Jurkat, Clone E6-1 (cell line): ENCODE results near the gene SIAH2. TPM values are rescaled to one million over a fixed set of nuclear protein-coding genes. Genes with fewer than 3 reads are reported as not detected.
A peak's percentile ranks its signal among the peaks of the same experiment; 100 is the strongest.
"Not testable (repeated sequence)": the region's sequence is repeated elsewhere in the genome, so short reads cannot be mapped to it uniquely, and the experiment has no call there.

ENCODE experiments used
- DNase-seq: peaks from one replicate; pipeline ENCODE4 v3.0.0-alpha.2; 2011; ENCODE audit warnings: low read depth, low spot score
- H3K4me3 ChIP-seq: 2 replicates; pipeline ENCODE4 v1.5.1; 2011; ENCODE audit warnings: mild to moderate bottlenecking, low read length, control low read depth, moderate library complexity
- polyA plus RNA-seq: library from polyadenylated mRNA; unstranded; fragments of >200 nt; gene quantifications from one replicate; pipeline ENCODE4 v1.2.1, GENCODE V29; 2012; ENCODE audit warnings: missing spikeins; ENCODE audit not compliant: insufficient read length, insufficient read depth

SIAH2 gene, protein sequence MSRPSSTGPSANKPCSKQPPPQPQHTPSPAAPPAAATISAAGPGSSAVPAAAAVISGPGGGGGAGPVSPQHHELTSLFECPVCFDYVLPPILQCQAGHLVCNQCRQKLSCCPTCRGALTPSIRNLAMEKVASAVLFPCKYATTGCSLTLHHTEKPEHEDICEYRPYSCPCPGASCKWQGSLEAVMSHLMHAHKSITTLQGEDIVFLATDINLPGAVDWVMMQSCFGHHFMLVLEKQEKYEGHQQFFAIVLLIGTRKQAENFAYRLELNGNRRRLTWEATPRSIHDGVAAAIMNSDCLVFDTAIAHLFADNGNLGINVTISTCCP
- polyA plus RNA-seq, result 29.7 TPM

DNA sequence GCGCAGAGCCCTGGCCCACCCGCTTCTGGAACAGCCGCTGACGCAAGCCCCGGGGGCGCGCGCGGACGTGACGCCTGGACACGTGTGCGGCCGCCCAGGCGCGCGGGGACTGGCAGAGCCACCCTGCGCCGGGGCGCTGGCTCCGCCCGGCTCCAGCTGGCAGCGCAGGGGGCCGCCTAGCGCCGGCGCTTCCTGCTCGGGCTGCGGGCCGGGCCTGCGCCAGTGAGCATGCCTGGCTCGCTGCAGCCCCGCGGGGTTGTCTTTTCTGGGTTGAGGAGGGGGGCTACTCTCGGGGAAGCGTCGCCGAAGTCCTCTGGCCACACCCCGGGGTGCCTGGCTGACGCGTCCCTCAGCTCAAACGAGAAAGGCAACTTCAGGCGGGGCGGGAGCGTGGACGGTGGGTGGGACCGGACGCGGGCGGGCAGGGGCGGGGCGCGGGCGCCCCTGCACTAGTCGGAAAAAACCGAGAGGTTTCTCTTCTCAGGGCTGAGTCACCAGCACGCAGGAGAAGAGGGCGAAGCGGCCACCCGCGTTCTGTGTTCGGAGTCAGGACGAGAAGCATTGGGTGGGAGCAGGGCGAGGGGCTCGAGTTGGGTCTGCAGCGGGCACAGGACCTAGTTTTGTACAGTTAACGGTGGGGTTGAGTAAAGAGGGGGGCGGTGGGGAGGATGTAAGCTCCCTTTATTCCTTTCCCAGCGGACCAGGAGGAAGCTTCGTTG lies at the start of gene SIAH2:
Gene SIAH2, minus strand, starts transcription at position 48 of the 719 bp plus-strand sequence. CDS start 320 bp downstream, outside the sequence.
- peak; percentile 91 for DNase-seq

DNA sequence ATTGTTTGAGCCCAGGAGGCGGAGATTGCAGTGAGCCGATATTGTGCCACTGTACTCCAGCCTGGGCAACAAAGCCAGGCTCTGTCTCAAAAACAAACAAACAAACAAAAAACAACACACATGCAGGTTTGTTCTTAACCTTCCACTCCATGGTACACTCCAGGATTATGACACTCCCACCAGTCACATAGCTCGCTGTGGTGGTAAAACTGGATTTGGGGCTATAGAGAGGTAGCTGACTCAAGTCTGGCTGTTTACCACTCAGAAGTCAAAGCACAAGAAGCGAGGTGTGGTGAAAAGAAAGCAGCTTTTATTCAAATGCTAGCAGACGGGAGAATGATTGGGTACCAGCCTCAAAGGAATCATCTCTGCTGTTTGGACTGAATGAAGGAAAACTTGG lies 49.0 kb upstream of the SIAH2 start:
- DNase-seq, result no peak
- no peak overlapping the region for H3K4me3 ChIP-seq

More for the DNA sequence above, at the start of gene SIAH2:
- peak within 1 kb of the TSS; percentile 74 for H3K4me3 ChIP-seq

DNA sequence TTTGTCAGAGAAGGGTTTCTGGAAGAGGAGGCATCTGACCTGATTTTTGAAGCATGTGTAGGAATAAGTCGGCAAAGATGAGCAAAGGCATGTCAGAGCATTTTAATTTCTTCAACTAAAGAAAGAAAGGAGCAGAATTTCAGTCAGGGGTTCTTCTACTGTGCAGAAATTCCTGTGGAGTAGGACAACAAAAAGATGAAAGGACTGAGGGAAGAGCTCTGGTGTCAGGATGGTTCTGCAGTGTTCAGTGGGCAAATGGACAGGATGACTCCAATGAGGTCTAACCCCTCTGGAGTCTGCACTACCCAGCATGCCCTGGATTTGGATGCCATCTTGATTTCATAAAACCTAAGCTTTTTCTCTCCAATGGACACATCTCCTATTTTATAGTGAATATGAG lies 47.7 kb upstream of the SIAH2 start:
- DNase-seq, result no peak
- H3K4me3 ChIP-seq, result no peak overlapping the region

DNA sequence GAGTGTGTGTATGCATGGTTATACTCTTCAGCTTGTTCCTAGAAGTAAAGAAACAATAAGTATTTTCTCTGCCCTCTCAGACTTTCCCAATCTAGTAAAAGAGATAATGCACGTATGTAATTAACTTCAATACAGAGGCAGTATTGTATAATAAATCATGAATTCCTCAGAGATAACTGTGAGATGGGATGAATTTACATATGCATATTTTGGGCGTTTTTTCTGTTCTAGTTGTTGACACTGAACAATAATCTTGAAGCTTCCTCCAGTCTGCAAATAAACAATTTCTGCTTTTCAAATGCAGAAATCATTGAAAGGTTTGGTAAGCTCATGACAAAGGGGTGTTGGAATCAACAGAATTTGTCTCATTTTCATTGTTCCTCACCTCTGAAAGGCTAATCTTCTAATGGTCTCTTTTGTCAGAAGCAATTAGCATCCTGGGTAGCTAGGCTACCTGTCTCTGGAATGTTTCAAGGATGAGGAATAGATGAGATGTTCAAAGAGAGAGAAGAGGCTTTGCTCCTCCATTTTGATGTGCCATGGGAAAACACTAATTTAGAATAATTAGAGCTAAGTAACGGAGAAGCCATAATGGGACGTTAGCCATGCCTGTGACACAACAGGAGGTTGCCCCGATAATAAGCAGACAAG lies 43.3 kb upstream of the SIAH2 start:
- H3K4me3 ChIP-seq, result no peak overlapping the region
- DNase-seq, result no peak

DNA sequence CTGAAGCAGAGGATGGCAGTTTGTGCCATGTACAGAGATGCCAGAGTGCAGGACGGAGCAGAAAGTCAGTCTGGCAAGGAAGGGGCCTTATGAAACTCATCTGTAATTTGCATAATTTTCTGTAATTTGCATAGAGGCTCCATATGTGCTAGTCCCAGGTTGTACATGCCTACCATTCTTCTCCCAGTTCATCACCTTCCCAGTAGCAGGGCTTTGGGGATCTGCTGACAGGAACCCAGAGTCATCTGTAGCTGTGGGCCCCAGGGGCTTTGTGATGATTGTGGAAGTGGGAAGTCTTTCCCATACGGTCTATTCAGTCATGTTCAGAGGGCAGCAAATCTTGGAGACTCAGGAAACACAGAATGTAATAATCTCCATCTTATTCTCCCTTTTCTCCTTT lies 42.4 kb upstream of the SIAH2 start:
- H3K4me3 ChIP-seq, result no peak overlapping the region
- DNase-seq, result no peak

DNA sequence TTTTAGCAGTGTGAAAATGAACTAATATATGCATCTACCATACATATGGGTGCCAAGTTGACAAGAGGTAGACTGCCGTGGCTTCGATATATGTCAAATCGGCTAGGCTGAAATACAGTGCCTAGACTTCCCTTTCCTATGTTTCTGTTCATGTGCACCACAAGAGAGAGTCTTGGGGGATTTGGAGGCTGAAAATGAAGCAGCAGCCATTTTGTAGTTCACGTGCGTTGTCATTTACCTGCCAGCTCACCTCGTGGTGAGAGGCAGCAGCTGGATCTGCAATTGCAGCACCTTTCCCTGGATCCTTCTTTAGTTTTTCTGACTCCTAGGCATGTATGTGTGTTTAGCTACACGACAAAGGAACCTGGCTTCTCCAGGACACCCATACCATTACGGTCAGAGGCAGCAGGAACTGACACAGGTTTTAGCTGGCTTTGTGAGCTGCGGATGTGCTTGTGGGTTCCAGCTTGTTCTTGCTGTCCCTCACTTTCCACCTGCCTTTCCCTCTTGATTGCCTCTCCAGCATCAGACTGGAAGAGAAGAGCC lies 40.5 kb upstream of the SIAH2 start:
- DNase-seq, result no peak
- H3K4me3 ChIP-seq, result no peak overlapping the region

DNA sequence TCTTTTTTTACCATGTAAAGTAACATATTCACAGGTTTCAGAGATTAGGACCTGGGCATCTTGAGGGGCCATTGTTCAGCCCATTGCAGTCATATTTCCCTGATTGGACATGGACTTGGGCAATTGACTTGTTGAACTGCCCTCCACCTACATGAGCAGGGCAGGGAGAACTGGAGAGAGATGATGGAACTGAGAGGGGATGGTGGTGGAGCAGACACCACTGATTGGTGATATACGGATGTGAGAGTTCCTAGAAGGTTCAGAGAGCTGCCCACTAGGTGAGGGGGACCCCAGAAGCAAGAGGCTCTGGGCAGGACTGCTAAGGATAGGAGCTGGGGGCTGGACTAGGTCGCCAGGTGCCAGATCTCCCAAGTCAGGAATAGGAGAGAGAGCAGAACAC lies 37.8 kb upstream of the SIAH2 start:
- H3K4me3 ChIP-seq, result no peak overlapping the region
- no peak for DNase-seq

DNA sequence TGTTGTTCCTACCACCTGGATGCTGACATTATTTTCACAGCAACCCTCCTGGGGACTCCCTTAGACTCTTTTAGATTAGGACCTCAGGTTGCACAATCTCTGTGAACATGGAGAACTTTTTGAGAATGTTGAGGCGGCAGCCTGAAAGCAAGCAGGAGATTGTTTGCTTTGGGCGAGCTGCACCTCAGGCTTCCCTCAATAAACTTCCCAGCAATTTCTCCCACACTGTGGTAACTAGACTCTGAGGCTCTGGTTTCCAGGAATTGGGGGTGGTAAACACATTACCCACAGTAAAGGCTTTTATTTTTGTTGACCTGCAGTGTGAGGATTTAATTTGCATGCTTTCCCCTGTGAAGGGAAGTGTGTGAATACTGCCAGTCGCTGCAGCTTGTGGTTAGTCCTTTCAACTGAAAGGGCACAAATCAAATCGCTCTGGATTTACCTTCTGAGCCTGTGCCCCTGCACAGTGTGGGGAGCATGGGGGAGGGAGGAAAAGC lies 35.2 kb upstream of the SIAH2 start:
- DNase-seq, result peak; percentile 18
- H3K4me3 ChIP-seq, result no peak overlapping the region

DNA sequence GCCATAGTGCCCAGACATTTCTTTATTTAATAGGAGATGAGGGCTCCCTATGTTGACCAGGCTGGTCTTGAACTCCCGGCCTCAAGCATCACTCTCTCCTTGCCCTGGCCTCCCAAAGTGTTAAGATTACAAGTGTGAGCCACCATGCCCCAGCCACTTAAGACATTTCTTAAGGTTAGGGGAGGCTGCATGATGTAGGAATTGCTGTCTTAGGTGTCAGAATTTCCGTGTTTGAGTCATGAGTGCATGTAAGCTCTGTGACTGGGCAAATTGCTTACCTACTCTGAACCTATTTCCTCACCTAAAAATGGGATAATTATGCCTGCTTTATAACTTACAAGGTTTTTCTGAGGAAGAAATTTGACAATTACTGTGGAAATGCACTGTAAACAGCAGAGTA lies 34.2 kb upstream of the SIAH2 start:
- DNase-seq, result no peak
- no peak overlapping the region for H3K4me3 ChIP-seq

DNA sequence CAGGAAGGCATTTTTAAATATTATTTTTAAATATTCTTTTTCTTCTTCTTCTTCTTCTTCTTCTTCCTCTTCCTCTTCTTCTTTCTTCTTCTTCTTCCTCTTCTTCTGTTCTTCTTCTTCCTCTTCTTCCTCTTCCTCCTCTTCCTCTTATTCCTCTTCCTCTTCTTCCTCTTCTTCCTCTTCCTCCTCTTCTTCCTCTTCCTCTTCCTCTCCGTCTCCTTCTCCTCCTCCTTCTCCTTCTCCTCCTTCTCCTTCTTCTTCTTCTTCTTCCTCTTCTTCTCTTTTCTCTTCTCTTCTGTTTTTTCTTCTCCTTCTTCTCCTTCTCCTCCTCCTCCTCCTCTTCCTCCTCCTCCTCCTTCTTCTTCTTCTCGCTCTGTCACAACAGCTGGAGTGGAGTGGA lies 33.6 kb upstream of the SIAH2 start:
- not testable (repeated sequence) for H3K4me3 ChIP-seq, DNase-seq

DNA sequence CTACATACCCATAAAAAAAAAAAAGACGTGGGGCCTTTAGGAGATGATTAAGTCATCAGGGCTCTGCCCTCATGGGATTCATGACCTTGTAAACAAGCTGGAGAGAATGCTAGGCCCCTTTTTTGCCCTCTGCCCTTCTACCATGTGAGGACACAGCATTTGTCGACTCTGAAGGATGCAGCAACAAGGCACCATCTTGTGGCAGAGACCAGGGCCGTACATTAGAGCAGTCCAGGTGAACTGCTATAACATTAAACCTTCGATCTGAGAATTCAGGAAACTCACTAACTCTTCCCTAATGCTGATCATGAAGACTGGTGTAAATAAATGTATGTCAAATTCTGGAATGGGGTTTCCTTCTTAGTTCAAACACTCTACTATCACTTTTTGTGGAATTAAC lies 30.7 kb upstream of the SIAH2 start:
- no peak for DNase-seq
- H3K4me3 ChIP-seq, result no peak overlapping the region

DNA sequence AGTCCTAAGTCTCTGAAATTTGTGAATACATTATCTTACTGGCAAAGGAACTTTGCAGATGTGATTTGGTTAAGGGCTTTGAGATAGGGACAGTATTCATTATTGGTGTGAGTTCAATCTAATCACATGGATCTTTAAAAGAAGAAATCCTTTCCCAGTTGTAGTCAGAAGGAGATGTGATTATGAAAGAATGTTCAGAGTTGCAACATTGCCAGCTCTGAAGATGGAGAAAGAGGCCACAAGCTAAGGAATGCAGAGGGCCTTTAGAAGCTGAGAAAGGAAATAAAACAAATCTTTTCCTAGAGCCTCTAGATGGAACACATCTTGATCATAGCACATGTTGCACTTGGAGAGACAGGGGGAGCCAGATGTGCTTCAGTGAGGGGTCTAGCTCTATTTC lies 27.7 kb upstream of the SIAH2 start:
- DNase-seq, result no peak
- no peak overlapping the region for H3K4me3 ChIP-seq

DNA sequence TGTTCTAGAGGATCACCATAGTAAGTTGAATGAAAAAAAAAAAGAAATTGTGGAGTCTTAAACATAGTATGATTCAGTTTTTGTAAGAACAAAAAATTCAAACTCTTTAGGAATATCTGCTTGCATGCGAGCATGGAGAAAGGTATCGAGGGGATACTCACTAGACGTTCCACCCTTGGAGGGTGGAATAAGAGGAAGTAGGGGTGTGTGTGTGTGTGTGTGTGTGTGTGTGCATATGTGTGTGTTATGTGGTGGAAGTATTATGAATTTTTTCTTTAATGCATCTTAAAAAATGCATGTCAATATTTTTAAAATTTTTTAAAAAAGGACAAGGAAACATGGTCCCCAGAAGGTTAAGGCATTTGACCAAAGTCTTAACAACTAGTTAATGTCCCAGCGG lies 26.5 kb upstream of the SIAH2 start:
- H3K4me3 ChIP-seq, result no peak overlapping the region
- no peak for DNase-seq

DNA sequence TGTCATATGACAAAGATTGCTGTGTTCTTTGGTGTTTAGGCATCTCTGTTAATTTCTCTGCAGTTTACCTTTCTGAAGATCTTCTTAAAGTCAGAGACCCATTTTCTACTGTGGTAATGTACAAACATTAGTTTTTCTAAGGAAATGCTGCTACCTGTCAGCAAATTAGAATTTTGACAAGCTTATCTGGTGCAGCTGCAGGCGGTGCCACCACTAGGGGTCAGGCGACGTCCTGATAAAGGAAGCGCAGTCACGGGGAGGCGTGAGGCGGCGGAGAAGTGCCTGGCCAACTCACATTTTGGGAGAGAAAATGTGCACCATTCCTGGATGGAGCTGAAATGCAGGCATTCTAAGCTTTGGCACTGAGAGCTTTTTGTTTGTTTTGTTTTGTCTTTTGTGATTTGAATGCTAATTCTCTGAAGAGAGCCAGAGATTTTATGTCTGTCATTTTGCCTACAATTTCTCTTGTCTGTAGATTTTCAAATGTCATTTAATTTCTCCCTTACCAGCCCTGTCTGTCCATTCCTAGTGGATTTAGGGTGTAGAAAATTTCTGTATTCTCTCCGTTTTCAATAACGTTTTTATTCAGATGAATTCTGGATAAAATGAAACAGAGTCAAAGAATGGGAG lies 24.9 kb upstream of the SIAH2 start:
- peak; percentile 60 for DNase-seq
- H3K4me3 ChIP-seq, result no peak overlapping the region

DNA sequence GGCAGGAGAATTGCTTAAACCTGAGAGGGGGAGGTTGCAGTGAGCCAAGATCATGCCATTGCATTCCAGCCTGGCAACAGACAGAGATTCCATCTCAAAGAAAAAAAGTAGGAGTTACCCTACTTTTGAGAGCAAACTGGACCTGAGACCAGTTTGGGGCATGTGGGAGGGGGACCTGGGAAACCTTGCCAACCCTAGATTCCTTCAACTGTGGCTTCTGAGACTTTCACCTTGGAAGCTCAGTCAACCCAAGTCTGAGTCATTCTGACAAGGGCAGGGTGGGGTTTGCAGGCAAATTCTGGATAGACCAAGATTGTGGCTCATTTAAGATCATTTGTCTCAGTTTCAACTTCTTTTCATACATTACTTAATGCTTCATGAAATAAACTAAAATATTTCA lies 23.8 kb upstream of the SIAH2 start:
- no peak overlapping the region for H3K4me3 ChIP-seq
- DNase-seq, result no peak

DNA sequence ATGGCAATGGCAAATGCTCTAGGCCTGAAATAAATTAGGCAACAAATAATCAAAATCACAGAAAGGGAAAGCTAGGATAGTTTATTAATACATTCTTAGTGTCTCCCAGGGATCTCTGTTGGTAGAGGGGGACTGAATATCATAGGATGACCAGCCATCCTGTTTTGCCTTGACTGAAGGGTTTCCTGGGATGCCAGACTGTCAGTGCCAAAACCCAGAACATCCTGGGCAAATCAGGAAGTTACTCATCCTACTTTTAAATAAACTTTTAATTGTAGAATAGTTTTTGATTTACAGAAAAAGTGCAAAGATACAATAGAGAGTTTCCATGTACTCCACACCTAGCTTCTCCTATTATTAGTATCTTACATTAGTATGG lies 21.8 kb upstream of the SIAH2 start:
- DNase-seq, result no peak
- no peak overlapping the region for H3K4me3 ChIP-seq

DNA sequence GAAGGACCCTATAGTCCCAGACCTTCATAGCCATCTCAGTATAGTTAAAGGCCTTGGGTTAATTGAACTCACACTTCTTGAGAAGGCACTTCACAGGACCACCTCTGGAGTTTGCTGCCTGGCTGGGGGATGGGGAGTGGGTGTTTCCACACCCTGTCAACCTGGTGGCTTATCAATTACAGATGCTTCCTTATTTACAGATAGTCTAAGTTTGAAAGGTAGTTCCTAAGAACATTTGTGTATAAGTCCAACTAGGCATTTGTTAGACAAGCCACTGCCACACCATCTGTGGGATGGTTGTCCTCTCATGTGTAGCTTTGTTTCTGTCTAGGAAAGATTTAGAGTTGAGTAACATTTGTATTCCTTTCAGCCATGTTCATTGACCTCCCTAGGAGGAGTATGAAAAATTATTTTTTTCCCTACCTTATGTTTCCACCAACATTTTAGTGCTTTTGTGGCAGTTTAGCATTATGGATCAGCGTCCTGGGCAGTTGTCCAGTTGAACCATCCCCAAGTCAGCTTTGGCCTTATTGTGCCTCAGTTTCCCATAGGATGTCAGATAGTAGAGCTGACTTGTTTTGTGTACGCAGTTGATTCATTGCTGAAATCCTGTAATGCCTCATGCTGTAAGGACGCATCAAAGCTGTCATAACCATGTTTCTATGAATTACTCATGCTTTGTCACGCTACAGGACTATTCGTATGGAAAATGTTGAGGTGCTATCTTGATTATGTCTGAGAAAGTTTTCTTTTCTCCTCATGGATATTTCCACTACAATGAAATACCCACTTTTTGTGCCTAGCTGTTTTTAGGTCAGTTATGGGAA lies 21.2 kb upstream of the SIAH2 start:
- no peak for DNase-seq
- H3K4me3 ChIP-seq, result no peak overlapping the region

DNA sequence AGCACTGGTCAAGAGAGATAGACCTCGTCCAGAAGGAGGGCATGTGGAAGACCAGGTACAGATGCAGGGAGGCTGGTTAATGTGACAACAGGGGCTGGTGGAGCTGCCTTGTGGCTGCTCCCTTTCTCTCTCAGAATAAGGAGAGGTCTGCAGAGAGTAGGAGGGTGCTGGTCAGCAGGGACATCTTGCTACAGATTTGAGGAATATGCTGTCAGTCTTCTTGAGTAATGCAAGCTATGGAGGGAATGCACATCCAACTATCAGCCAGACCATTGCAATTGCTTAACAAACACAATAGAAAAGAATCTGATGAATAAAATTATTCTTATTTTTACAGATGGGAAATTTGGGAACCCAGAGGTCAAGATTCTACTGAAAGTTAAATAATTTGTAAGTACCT lies 20.3 kb upstream of the SIAH2 start:
- DNase-seq, result no peak
- no peak overlapping the region for H3K4me3 ChIP-seq
